Neural cell (in vitro differentiated cells): ENCODE results near the gene PDE3B. TPM values are rescaled to one million over a fixed set of nuclear protein-coding genes. Genes with fewer than 3 reads are reported as not detected.

Experiments used
- H2AFZ ChIP-seq: fragments of 200-600, 300-800 bp; sonication (generic), shearing (Covaris generic); 2 replicates; pipeline ENCODE4 v1.6.0; 2014; ENCODE audit warnings: low read depth, mild to moderate bottlenecking, antibody characterized with exemption, low read length, moderate library complexity
- H3F3A ChIP-seq: fragments of 200-600 bp; shearing (Covaris generic); 2 replicates; pipeline ENCODE4 v1.6.1; 2016; ENCODE audit warnings: mild to moderate bottlenecking, moderate library complexity, mixed read lengths, antibody characterized with exemption, low read length; ENCODE audit not compliant: insufficient read depth, poor library complexity, severe bottlenecking
- H3K27ac ChIP-seq: fragments of 200-600, 300-800 bp; sonication (generic), shearing (Covaris generic); 2 replicates; pipeline ENCODE4 v1.5.1; 2014; ENCODE audit warnings: mild to moderate bottlenecking, low read length, moderate library complexity
- H3K27me3 ChIP-seq: fragments of 300-800, 200-600 bp; sonication (generic), shearing (Covaris generic); 2 replicates; pipeline ENCODE4 v1.6.0; 2014; ENCODE audit warnings: mild to moderate bottlenecking, low read depth, low read length, moderate library complexity; ENCODE audit not compliant: insufficient read depth
- H3K36me3 ChIP-seq: fragments of 300-800, 200-600 bp; sonication (generic), shearing (Covaris generic); 2 replicates; pipeline ENCODE4 v1.5.1; 2014; ENCODE audit warnings: mild to moderate bottlenecking, antibody characterized with exemption, low read length, moderate library complexity; ENCODE audit not compliant: insufficient read depth
- H3K4me2 ChIP-seq: fragments of 300-800, 200-600 bp; sonication (generic), shearing (Covaris generic); 2 replicates; pipeline ENCODE4 v1.6.0; 2014; ENCODE audit warnings: mild to moderate bottlenecking, low read length
- H3K4me3 ChIP-seq: fragments of 300-800, 200-600 bp; sonication (generic), shearing (Covaris generic); 2 replicates; pipeline ENCODE4 v1.5.1; 2014; ENCODE audit warnings: mild to moderate bottlenecking, low read length, moderate library complexity
- H3K79me2 ChIP-seq: fragments of 200-600 bp; shearing (Covaris generic); replicated peaks from 2 replicates; pipeline ENCODE4 v1.6.0; 2014; ENCODE audit warnings: mild to moderate bottlenecking, low read length, moderate library complexity; ENCODE audit not compliant: insufficient read depth
- H3K9ac ChIP-seq: fragments of 300-800, 200-600 bp; sonication (generic), shearing (Covaris generic); 2 replicates; pipeline ENCODE4 v1.6.1; 2016; ENCODE audit warnings: mild to moderate bottlenecking, low read length, mixed read lengths
- H3K9me2 ChIP-seq: fragments of 200-600 bp; shearing (Covaris generic); 2 replicates; pipeline ENCODE4 v1.6.1; 2016; ENCODE audit warnings: mild to moderate bottlenecking, low read length, mixed read lengths; ENCODE audit not compliant: insufficient read depth
- H3K9me3 ChIP-seq: fragments of 200-600, 300-800 bp; sonication (generic), shearing (Covaris generic); 2 replicates; pipeline ENCODE4 v1.6.1; 2016; ENCODE audit warnings: mild to moderate bottlenecking, mixed run types, low read length, moderate library complexity, mixed read lengths
- H4K20me1 ChIP-seq: fragments of 200-600 bp; shearing (Covaris generic); 2 replicates; pipeline ENCODE4 v1.6.1; 2016; ENCODE audit warnings: mild to moderate bottlenecking, mixed run types; ENCODE audit not compliant: insufficient read depth
- CTCF ChIP-seq: fragments of 450-650 bp; IDR thresholded peaks from 2 replicates; pipeline ENCODE4 v1.5.1; 2014; ENCODE audit warnings: antibody characterized with exemption, mild to moderate bottlenecking, moderate library complexity; ENCODE audit not compliant: poor library complexity, severe bottlenecking
- EP300 ChIP-seq: fragments of 450-650 bp; conservative IDR thresholded peaks from 2 replicates; pipeline ENCODE4 v1.6.1; 2014; ENCODE audit warnings: antibody characterized with exemption, mild to moderate bottlenecking, moderate library complexity; ENCODE audit not compliant: poor library complexity, severe bottlenecking
- EZH2 ChIP-seq: fragments of 200-600, 300-800 bp; shearing (Covaris generic), sonication (generic); IDR thresholded peaks from 2 replicates; pipeline ENCODE4 v1.6.1; 2014; ENCODE audit warnings: antibody characterized with exemption, low read length, borderline replicate concordance, mild to moderate bottlenecking; ENCODE audit not compliant: insufficient read depth, poor library complexity, severe bottlenecking
- MXI1 ChIP-seq: fragments of 450-650 bp; conservative IDR thresholded peaks from 2 replicates; pipeline ENCODE4 v1.6.1; 2014; ENCODE audit warnings: antibody characterized with exemption, mild to moderate bottlenecking; ENCODE audit not compliant: poor library complexity, severe bottlenecking
- POLR2AphosphoS5 ChIP-seq: IDR thresholded peaks from 2 replicates; pipeline ENCODE4 v1.6.1; 2012
- RAD21 ChIP-seq: fragments of 450-650 bp; conservative IDR thresholded peaks from 2 replicates; pipeline ENCODE4 v1.6.1; 2014; ENCODE audit warnings: antibody characterized with exemption, mild to moderate bottlenecking, moderate library complexity
- REST ChIP-seq: IDR thresholded peaks from 2 replicates; pipeline ENCODE4 v1.6.1; 2012; ENCODE audit warnings: borderline replicate concordance
- SMC3 ChIP-seq: fragments of 450-650 bp; conservative IDR thresholded peaks from 2 replicates; pipeline ENCODE4 v1.6.1; 2014; ENCODE audit warnings: antibody characterized with exemption, mild to moderate bottlenecking, moderate library complexity; ENCODE audit not compliant: poor library complexity
- TAF1 ChIP-seq: IDR thresholded peaks from 2 replicates; pipeline ENCODE4 v1.6.1; 2012; ENCODE audit warnings: low read depth
- polyA plus RNA-seq: library from polyadenylated mRNA; depleted of rRNA; stranded (reverse); fragments of >200 nt; gene quantifications from 2 replicates; pipeline ENCODE4 v1.2.3, GENCODE V29; 2014

Gene PDE3B
- polyA plus RNA-seq, 1 donor from 2014 or later = 13.8 TPM

- Histone ChIP-seq H3K9me3 (no peaks in the 10 kb centered on the region), H4K20me1 (no peaks in the 10 kb centered on the region), H3K4me3 (no peak overlapping the region), H3K9ac (no peak overlapping the region), H3K79me2 (no peaks in the 10 kb centered on the region), H3K9me2 (no peaks in the 10 kb centered on the region), H3K27me3 (no peaks in the 10 kb centered on the region), H2AFZ (no peak overlapping the region), H3K4me2 (no peak overlapping the region), H3F3A (no peaks in the 10 kb centered on the region), H3K27ac (no peak overlapping the region), H3K36me3 (no peaks in the 10 kb centered on the region)
- no peak for TF ChIP-seq EZH2
- no peak for TF ChIP-seq CTCF
- TF ChIP-seq MXI1 = no peak
- TF ChIP-seq POLR2AphosphoS5 = no peak
- TF ChIP-seq SMC3 = no peak
- no peak for TF ChIP-seq EP300
- TF ChIP-seq RAD21 = no peak
- no peak for TF ChIP-seq TAF1
- no peak for TF ChIP-seq REST
Measured at GRCh38 chr11:14725150-14725549, 81.5 kb downstream of the PDE3B start.

GRCh38 chr11:14727215-14727614 is 83.6 kb downstream of the PDE3B start:
- Histone ChIP-seq H3K4me2 (no peak overlapping the region), H4K20me1 (no peaks in the 10 kb centered on the region)
- TF ChIP-seq EZH2 = no peak
- no peak for TF ChIP-seq RAD21
- no peak for TF ChIP-seq REST
- no peak for TF ChIP-seq SMC3
- no peak for TF ChIP-seq MXI1
- no peak for TF ChIP-seq CTCF
- TF ChIP-seq EP300 = no peak
- no peak for TF ChIP-seq TAF1
- TF ChIP-seq POLR2AphosphoS5 = no peak

More at GRCh38 chr11:14727215-14727614, 83.6 kb downstream of the PDE3B start:
- H3F3A ChIP-seq = no peaks in the 10 kb centered on the region
- H3K27ac ChIP-seq = no peak overlapping the region
- H3K9me2 ChIP-seq = no peaks in the 10 kb centered on the region
- no peak overlapping the region for H2AFZ ChIP-seq
- H3K36me3 ChIP-seq = no peaks in the 10 kb centered on the region
- H3K4me3 ChIP-seq = no peak overlapping the region
- H3K27me3 ChIP-seq = no peaks in the 10 kb centered on the region
- no peaks in the 10 kb centered on the region for H3K9me3 ChIP-seq
- no peaks in the 10 kb centered on the region for H3K79me2 ChIP-seq
- H3K9ac ChIP-seq = no peak overlapping the region
